Ureter (tissue), 1 donor: ENCODE results near the gene WASHC3. TPM values are rescaled to one million over a fixed set of nuclear protein-coding genes. Genes with fewer than 3 reads are reported as not detected.

Experiments
- DNase-seq: peaks from one replicate; pipeline ENCODE4 v3.0.0-alpha.2; 2020; ENCODE audit warnings: low spot score
- total RNA-seq: library from RNA; stranded (reverse); gene quantifications from one replicate; pipeline ENCODE4 v1.2.4, GENCODE V29; 2023
- donor health status: DM: yes; HTN: yes; CAD: no.

The WASHC3 gene
- total RNA-seq, 1 donor from 2014 or later: 41.5 TPM

GRCh38 chr12:101968770-101969169, 93.0 kb downstream of the WASHC3 start:
- DNase-seq: no peak

GRCh38 chr12:101967506-101967905, 94.3 kb downstream of the WASHC3 start:
- DNase-seq: no peak

- no peak for DNase-seq
Measured at GRCh38 chr12:101966496-101966895, 95.3 kb downstream of the WASHC3 start.

GRCh38 chr12:101963697-101964096, 98.1 kb downstream of the WASHC3 start:
- no peak for DNase-seq

Other genes starting within 250 kb of the WASHC3 start
- 57.0 TPM for gene GNPTAB, start 231.0 kb downstream of the WASHC3 start, total RNA-seq
- 16.4 TPM for gene DRAM1, start 184.4 kb downstream of the WASHC3 start, total RNA-seq
- 23.4 TPM for gene NUP37, start 58.1 kb upstream of the WASHC3 start, total RNA-seq
- 2.7 TPM for gene PARPBP, start 58.2 kb upstream of the WASHC3 start, total RNA-seq
- gene PMCH, start 135.8 kb upstream of the WASHC3 start, total RNA-seq: not detected